Measurements from ENCODE around the gene PDE4D. TPM values are rescaled to one million over a fixed set of nuclear protein-coding genes. Genes with fewer than 3 reads are reported as not detected.

PDE4D gene
- total and polyA plus RNA-seq, 2 donors (not counting 1 experiment from before 2014, with no cell fraction given): 14.9 to 171 TPM

DNA sequence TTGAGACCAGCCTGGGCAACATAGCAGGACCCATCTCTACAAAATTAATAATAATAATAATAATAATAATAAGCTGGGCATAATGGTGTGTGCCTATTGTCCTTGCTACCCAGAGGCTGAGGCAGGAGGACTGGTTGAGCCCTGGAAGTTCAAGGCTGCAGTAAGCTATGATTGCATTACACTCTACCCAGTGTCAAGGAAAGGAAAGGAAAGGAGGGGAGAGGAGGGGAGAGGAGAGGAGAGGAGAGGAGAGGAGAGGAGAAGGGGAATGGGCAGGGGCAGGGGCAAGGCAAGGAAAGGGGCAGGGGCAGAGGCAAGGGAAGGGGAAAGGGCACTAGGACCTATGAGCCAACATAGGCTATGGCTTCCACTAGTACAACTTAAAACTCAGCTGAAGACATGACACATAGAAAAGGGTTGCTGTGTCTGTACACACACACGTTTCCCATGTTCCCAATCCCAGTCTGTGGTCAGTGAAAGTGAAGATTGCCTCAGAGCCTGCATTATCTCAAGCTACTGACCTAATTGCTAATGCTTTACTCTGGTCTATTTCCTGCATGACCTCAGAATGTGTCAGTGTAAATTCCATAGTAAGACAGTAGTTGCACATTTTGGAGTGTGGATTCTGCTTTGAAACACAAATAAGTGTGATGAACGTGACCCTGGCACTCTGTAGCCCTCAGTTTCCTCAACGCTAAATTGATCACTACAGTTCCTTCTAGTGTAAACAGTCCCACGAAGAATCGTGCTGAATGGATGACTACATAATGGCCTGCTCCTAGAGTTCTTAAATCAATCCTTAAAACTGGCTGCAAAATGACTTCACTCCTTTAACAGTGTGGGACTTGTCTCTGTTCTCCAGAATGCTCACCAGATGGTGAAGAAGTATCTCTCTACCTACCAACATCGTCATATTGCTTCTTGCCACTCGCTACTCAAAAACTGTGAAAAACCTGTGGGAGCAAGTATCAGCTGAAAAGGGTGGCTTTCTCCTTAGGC is 813.6 kb downstream of the PDE4D start:
- H3K27ac ChIP-seq (ENCODE audit: low read length in 2 of 2): no peak overlapping the region
- H3K4me3 Mint-ChIP-seq: no peak overlapping the region
- H3K27me3 ChIP-seq (replicated peaks in 1 of 4; ENCODE audit: control extremely low read depth in 1 of 4, control insufficient read depth in 3 of 4, insufficient read depth in 4 of 4, low read length in 3 of 4): no peaks in the 10 kb centered on the region
- CTCF ChIA-PET: no interaction called here
- WGBS (ENCODE audit: insufficient coverage): 97% methylated on average over 4 of the region's 7 CpGs
- no peak for TF ChIP-seq EZH2 (IDR thresholded peaks at IDR 0.05; ENCODE audit: borderline replicate concordance, insufficient read depth, low read depth, low read length, poor library complexity, severe bottlenecking)
- TF ChIP-seq, protein P1, sequence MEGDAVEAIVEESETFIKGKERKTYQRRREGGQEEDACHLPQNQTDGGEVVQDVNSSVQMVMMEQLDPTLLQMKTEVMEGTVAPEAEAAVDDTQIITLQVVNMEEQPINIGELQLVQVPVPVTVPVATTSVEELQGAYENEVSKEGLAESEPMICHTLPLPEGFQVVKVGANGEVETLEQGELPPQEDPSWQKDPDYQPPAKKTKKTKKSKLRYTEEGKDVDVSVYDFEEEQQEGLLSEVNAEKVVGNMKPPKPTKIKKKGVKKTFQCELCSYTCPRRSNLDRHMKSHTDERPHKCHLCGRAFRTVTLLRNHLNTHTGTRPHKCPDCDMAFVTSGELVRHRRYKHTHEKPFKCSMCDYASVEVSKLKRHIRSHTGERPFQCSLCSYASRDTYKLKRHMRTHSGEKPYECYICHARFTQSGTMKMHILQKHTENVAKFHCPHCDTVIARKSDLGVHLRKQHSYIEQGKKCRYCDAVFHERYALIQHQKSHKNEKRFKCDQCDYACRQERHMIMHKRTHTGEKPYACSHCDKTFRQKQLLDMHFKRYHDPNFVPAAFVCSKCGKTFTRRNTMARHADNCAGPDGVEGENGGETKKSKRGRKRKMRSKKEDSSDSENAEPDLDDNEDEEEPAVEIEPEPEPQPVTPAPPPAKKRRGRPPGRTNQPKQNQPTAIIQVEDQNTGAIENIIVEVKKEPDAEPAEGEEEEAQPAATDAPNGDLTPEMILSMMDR (IDR thresholded peaks at IDR 0.05): no peak
- intact Hi-C loops (cut with micrococcal nuclease): no loop called here
- H3K4me2 ChIP-seq (replicated peaks; ENCODE audit: low read depth, low read length, poor library complexity, severe bottlenecking): no peak overlapping the region
- H3K9ac ChIP-seq (ENCODE audit: low read length): no peak overlapping the region
- H3K79me2 ChIP-seq (ENCODE audit: control insufficient read depth, insufficient read depth, low read length): no peaks in the 10 kb centered on the region
- DNase-seq (no peak), ATAC-seq (ENCODE audit: low read depth) (no peak)
- no peaks in the 10 kb centered on the region for H3K9me3 ChIP-seq (ENCODE audit: control extremely low read depth in 1 of 3, control insufficient read depth in 2 of 3, insufficient read depth in 1 of 3, low read length in 2 of 3)
- POLR2A ChIA-PET: interaction anchor here (0.6 kb wide), 1 partner anchor 9 kb away, joined by 7 read pairs; no protein-coding TSS in a partner anchor
- H3K4me3 ChIP-seq (ENCODE audit: control extremely low read depth in 1 of 5, extremely low read depth in 1 of 5, insufficient read depth in 1 of 5, low read depth in 2 of 5, low read length in 4 of 5): no peak overlapping the region
- no peak overlapping the region for H2AFZ ChIP-seq (ENCODE audit: insufficient read depth, low read depth, low read length, poor library complexity, severe bottlenecking)
- H3K4me1 ChIP-seq (ENCODE audit: control insufficient read depth in 2 of 2, insufficient read depth in 2 of 2, low read length in 2 of 2): no peaks in the 10 kb centered on the region
- H3K4me1 Mint-ChIP-seq: no peaks in the 10 kb centered on the region
- H3K27me3 Mint-ChIP-seq: peaks cover 5% of the 10 kb centered on the region
- no peaks in the 10 kb centered on the region for H3K36me3 ChIP-seq (replicated peaks in 1 of 2; ENCODE audit: control extremely low read depth in 1 of 2, control insufficient read depth in 1 of 2, extremely low read depth in 1 of 2, insufficient read depth in 2 of 2, low read length in 1 of 2)
- no peaks in the 10 kb centered on the region for H4K20me1 ChIP-seq (ENCODE audit: control insufficient read depth, insufficient read depth, low read length, poor library complexity, severe bottlenecking)
- no peaks in the 10 kb centered on the region for H3K9me3 Mint-ChIP-seq (ENCODE audit: insufficient read depth)
- no peak overlapping the region for H3K27ac Mint-ChIP-seq
